Measurements from ENCODE around the gene GULP1. TPM values are rescaled to one million over a fixed set of nuclear protein-coding genes. Genes with fewer than 3 reads are reported as not detected.

Gene GULP1
- total and polyA plus RNA-seq, 3 donors from 2014 or later, result 76.2 to 90.3 (median 78.5) TPM

- DNase-seq, result no peak
- Histone ChIP-seq H3K27ac (no peak overlapping the region), H3K36me3 (ENCODE audit: low read depth, missing control alignments) (no peaks in the 10 kb centered on the region), H3K4me1 (no peaks in the 10 kb centered on the region), H3K9me3 (no peaks in the 10 kb centered on the region), H3K4me3 (no peak overlapping the region), H3K27me3 (no peaks in the 10 kb centered on the region)
- intact Hi-C loops (cut with DNase I; ENCODE audit: low total_unique reads), result no loop called here
- 90 to 91% methylated on average over 1 of the region's 1 CpG for WGBS, 2 donors
- TF ChIP-seq CTCF (IDR thresholded peaks at IDR 0.05) (no peak), POLR2A (IDR thresholded peaks at IDR 0.05) (no peak)
Observed at GRCh38 chr2:188406414-188406813, 114.7 kb downstream of the GULP1 start.

GRCh38 chr2:188410504-188411235 is 119.0 kb downstream of the GULP1 start:
- no peaks in the 10 kb centered on the region for H3K9me3 ChIP-seq
- whole genome bisulfite sequencing, 2 donors, result 84 to 85% methylated on average over 5 of the region's 5 CpGs
- H3K27ac ChIP-seq, result no peak overlapping the region
- no peak overlapping the region for H3K4me3 ChIP-seq
- no peak for TF ChIP-seq CTCF (IDR thresholded peaks at IDR 0.05)
- TF ChIP-seq POLR2A (IDR thresholded peaks at IDR 0.05), result no peak
- no peaks in the 10 kb centered on the region for H3K4me1 ChIP-seq
- intact Hi-C loops (cut with DNase I; ENCODE audit: low total_unique reads), result no loop called here
- H3K27me3 ChIP-seq, result no peaks in the 10 kb centered on the region
- H3K36me3 ChIP-seq (ENCODE audit: low read depth, missing control alignments), result no peaks in the 10 kb centered on the region
- DNase-seq, result no peak

- H3K27me3 ChIP-seq, result no peaks in the 10 kb centered on the region
- 92 to 95% methylated on average over 6 of the region's 6 CpGs for WGBS, 2 donors
- no peaks in the 10 kb centered on the region for H3K4me1 ChIP-seq
- H3K9me3 ChIP-seq, result no peaks in the 10 kb centered on the region
- H3K4me3 ChIP-seq, result no peak overlapping the region
- no peak for TF ChIP-seq CTCF (IDR thresholded peaks at IDR 0.05)
- TF ChIP-seq POLR2A (IDR thresholded peaks at IDR 0.05), result no peak
- intact Hi-C loops (cut with DNase I; ENCODE audit: low total_unique reads), result no loop called here
- no peak for DNase-seq
- H3K36me3 ChIP-seq (ENCODE audit: low read depth, missing control alignments), result no peaks in the 10 kb centered on the region
- no peak overlapping the region for H3K27ac ChIP-seq
Observed at GRCh38 chr2:188412190-188412589, 120.5 kb downstream of the GULP1 start.

- intact Hi-C loops (cut with DNase I; ENCODE audit: low total_unique reads), result no loop called here
- Histone ChIP-seq H3K4me3 (no peak overlapping the region), H3K27ac (no peak overlapping the region), H3K9me3 (no peaks in the 10 kb centered on the region), H3K27me3 (no peaks in the 10 kb centered on the region), H3K4me1 (no peaks in the 10 kb centered on the region), H3K36me3 (ENCODE audit: low read depth, missing control alignments) (no peaks in the 10 kb centered on the region)
- WGBS, 2 donors, result 55 to 63% methylated on average over 2 of the region's 2 CpGs
- DNase-seq, result no peak
- TF ChIP-seq POLR2A (IDR thresholded peaks at IDR 0.05) (no peak), CTCF (IDR thresholded peaks at IDR 0.05) (no peak)
Observed at GRCh38 chr2:188414411-188414810, 122.7 kb downstream of the GULP1 start.

Data from testis (tissue), 3 donors.